ENCODE data around the gene CCDC172.

The CCDC172 gene

GRCh38 chr10:116403740-116404250 is 79.5 kb downstream of the CCDC172 start:
- Histone ChIP-seq H2AFZ (ENCODE audit: insufficient read depth, low read length, poor library complexity) (no peak overlapping the region), H2BK5ac (ENCODE audit: low read depth, low read length, poor library complexity) (no peak overlapping the region), H3K23ac (ENCODE audit: low read length) (no peak overlapping the region), H3K27me3 (ENCODE audit: insufficient read depth, low read length) (no peaks in the 10 kb centered on the region), H3K79me2 (ENCODE audit: control insufficient read depth, insufficient read depth, low read length, poor library complexity) (no peaks in the 10 kb centered on the region), H3K9me3 (ENCODE audit: insufficient read depth, low read depth, low read length) (no peaks in the 10 kb centered on the region), H4K8ac (ENCODE audit: low read depth, low read length) (no peak overlapping the region), H3K4me3 (ENCODE audit: low read depth, low read length) (no peak overlapping the region), H3K9ac (ENCODE audit: low read length) (no peak overlapping the region), H2AK5ac (ENCODE audit: low read length) (no peak overlapping the region), H2BK12ac (ENCODE audit: low read length) (no peak overlapping the region), H3K4me1 (ENCODE audit: control insufficient read depth in 1 of 2, insufficient read depth in 2 of 2, low read length in 2 of 2) (no peaks in the 10 kb centered on the region), H3K79me1 (ENCODE audit: low read length) (no peaks in the 10 kb centered on the region), H3K14ac (ENCODE audit: low read length) (no peak overlapping the region), H3K18ac (ENCODE audit: low read length) (no peak overlapping the region), H3K4ac (ENCODE audit: low read depth, low read length) (no peak overlapping the region), H3K36me3 (ENCODE audit: control insufficient read depth in 1 of 2, insufficient read depth in 2 of 2, low read length in 2 of 2) (no peaks in the 10 kb centered on the region), H3K27ac (ENCODE audit: low read depth, low read length) (no peak overlapping the region), H4K91ac (ENCODE audit: low read depth, low read length) (no peak overlapping the region), H4K12ac (ENCODE audit: low read depth, low read length) (no peak overlapping the region), H3K4me2 (ENCODE audit: low read length) (no peak overlapping the region), H2BK120ac (ENCODE audit: insufficient read depth, low read length, poor library complexity) (no peak overlapping the region)
- DNase-seq = no peak
- WGBS (ENCODE audit: extremely low coverage, insufficient coverage, insufficient read length) = no CpG with 5 or more reads among the region's 6 CpGs

- Histone ChIP-seq H3K36me3 (ENCODE audit: control insufficient read depth in 1 of 2, insufficient read depth in 2 of 2, low read length in 2 of 2) (no peaks in the 10 kb centered on the region), H3K27ac (ENCODE audit: low read depth, low read length) (no peak overlapping the region), H3K79me2 (ENCODE audit: control insufficient read depth, insufficient read depth, low read length, poor library complexity) (no peaks in the 10 kb centered on the region), H2BK5ac (ENCODE audit: low read depth, low read length, poor library complexity) (no peak overlapping the region), H2AK5ac (ENCODE audit: low read length) (no peak overlapping the region), H2AFZ (ENCODE audit: insufficient read depth, low read length, poor library complexity) (no peak overlapping the region), H2BK12ac (ENCODE audit: low read length) (no peak overlapping the region), H3K4ac (ENCODE audit: low read depth, low read length) (no peak overlapping the region), H3K4me1 (ENCODE audit: control insufficient read depth in 1 of 2, insufficient read depth in 2 of 2, low read length in 2 of 2) (no peaks in the 10 kb centered on the region), H4K12ac (ENCODE audit: low read depth, low read length) (no peak overlapping the region), H3K4me3 (ENCODE audit: low read depth, low read length) (no peak overlapping the region), H3K4me2 (ENCODE audit: low read length) (no peak overlapping the region), H3K9ac (ENCODE audit: low read length) (no peak overlapping the region), H3K79me1 (ENCODE audit: low read length) (no peaks in the 10 kb centered on the region), H3K27me3 (ENCODE audit: insufficient read depth, low read length) (no peaks in the 10 kb centered on the region), H3K9me3 (ENCODE audit: insufficient read depth, low read depth, low read length) (no peaks in the 10 kb centered on the region), H3K23ac (ENCODE audit: low read length) (no peak overlapping the region), H3K18ac (ENCODE audit: low read length) (no peak overlapping the region), H4K91ac (ENCODE audit: low read depth, low read length) (no peak overlapping the region), H2BK120ac (ENCODE audit: insufficient read depth, low read length, poor library complexity) (no peak overlapping the region), H3K14ac (ENCODE audit: low read length) (no peak overlapping the region), H4K8ac (ENCODE audit: low read depth, low read length) (no peak overlapping the region)
- no peak for DNase-seq
- no CpG with 5 or more reads among the region's 7 CpGs for WGBS (ENCODE audit: extremely low coverage, insufficient coverage, insufficient read length)
Measured at GRCh38 chr10:116408719-116409118, 84.5 kb downstream of the CCDC172 start.

- no CpG with 5 or more reads among the region's 5 CpGs for WGBS (ENCODE audit: extremely low coverage, insufficient coverage, insufficient read length)
- H4K12ac ChIP-seq (ENCODE audit: low read depth, low read length) = no peak overlapping the region
- no peaks in the 10 kb centered on the region for H3K9me3 ChIP-seq (ENCODE audit: insufficient read depth, low read depth, low read length)
- H4K8ac ChIP-seq (ENCODE audit: low read depth, low read length) = no peak overlapping the region
- H2BK12ac ChIP-seq (ENCODE audit: low read length) = no peak overlapping the region
- no peak overlapping the region for H2AK5ac ChIP-seq (ENCODE audit: low read length)
- H2AFZ ChIP-seq (ENCODE audit: insufficient read depth, low read length, poor library complexity) = no peak overlapping the region
- H3K23ac ChIP-seq (ENCODE audit: low read length) = no peak overlapping the region
- no peaks in the 10 kb centered on the region for H3K79me1 ChIP-seq (ENCODE audit: low read length)
- no peak overlapping the region for H4K91ac ChIP-seq (ENCODE audit: low read depth, low read length)
- no peaks in the 10 kb centered on the region for H3K4me1 ChIP-seq (ENCODE audit: control insufficient read depth in 1 of 2, insufficient read depth in 2 of 2, low read length in 2 of 2)
- DNase-seq = no peak
- no peak overlapping the region for H3K9ac ChIP-seq (ENCODE audit: low read length)
- H2BK120ac ChIP-seq (ENCODE audit: insufficient read depth, low read length, poor library complexity) = no peak overlapping the region
- no peaks in the 10 kb centered on the region for H3K27me3 ChIP-seq (ENCODE audit: insufficient read depth, low read length)
- H3K4me3 ChIP-seq (ENCODE audit: low read depth, low read length) = no peak overlapping the region
- no peak overlapping the region for H3K27ac ChIP-seq (ENCODE audit: low read depth, low read length)
- H3K4ac ChIP-seq (ENCODE audit: low read depth, low read length) = no peak overlapping the region
- no peaks in the 10 kb centered on the region for H3K79me2 ChIP-seq (ENCODE audit: control insufficient read depth, insufficient read depth, low read length, poor library complexity)
- no peak overlapping the region for H2BK5ac ChIP-seq (ENCODE audit: low read depth, low read length, poor library complexity)
- H3K4me2 ChIP-seq (ENCODE audit: low read length) = no peak overlapping the region
- H3K36me3 ChIP-seq (ENCODE audit: control insufficient read depth in 1 of 2, insufficient read depth in 2 of 2, low read length in 2 of 2) = no peaks in the 10 kb centered on the region
- H3K14ac ChIP-seq (ENCODE audit: low read length) = no peak overlapping the region
- no peak overlapping the region for H3K18ac ChIP-seq (ENCODE audit: low read length)
Measured at GRCh38 chr10:116410351-116410750, 86.1 kb downstream of the CCDC172 start.

- Histone ChIP-seq H3K14ac (ENCODE audit: low read length) (no peak overlapping the region), H3K27ac (ENCODE audit: low read depth, low read length) (no peak overlapping the region), H2AK5ac (ENCODE audit: low read length) (no peak overlapping the region), H3K4me2 (ENCODE audit: low read length) (no peak overlapping the region), H2BK5ac (ENCODE audit: low read depth, low read length, poor library complexity) (no peak overlapping the region), H3K9ac (ENCODE audit: low read length) (no peak overlapping the region), H3K9me3 (ENCODE audit: insufficient read depth, low read depth, low read length) (no peaks in the 10 kb centered on the region), H2BK120ac (ENCODE audit: insufficient read depth, low read length, poor library complexity) (no peak overlapping the region), H4K91ac (ENCODE audit: low read depth, low read length) (no peak overlapping the region), H3K4ac (ENCODE audit: low read depth, low read length) (no peak overlapping the region), H3K23ac (ENCODE audit: low read length) (no peak overlapping the region), H3K4me1 (ENCODE audit: control insufficient read depth in 1 of 2, insufficient read depth in 2 of 2, low read length in 2 of 2) (no peaks in the 10 kb centered on the region), H3K27me3 (ENCODE audit: insufficient read depth, low read length) (no peaks in the 10 kb centered on the region), H3K18ac (ENCODE audit: low read length) (no peak overlapping the region), H2BK12ac (ENCODE audit: low read length) (no peak overlapping the region), H4K8ac (ENCODE audit: low read depth, low read length) (no peak overlapping the region), H3K36me3 (ENCODE audit: control insufficient read depth in 1 of 2, insufficient read depth in 2 of 2, low read length in 2 of 2) (no peaks in the 10 kb centered on the region), H3K79me1 (ENCODE audit: low read length) (no peaks in the 10 kb centered on the region), H2AFZ (ENCODE audit: insufficient read depth, low read length, poor library complexity) (no peak overlapping the region), H3K79me2 (ENCODE audit: control insufficient read depth, insufficient read depth, low read length, poor library complexity) (no peaks in the 10 kb centered on the region), H4K12ac (ENCODE audit: low read depth, low read length) (no peak overlapping the region), H3K4me3 (ENCODE audit: low read depth, low read length) (no peak overlapping the region)
- DNase-seq = no peak
- WGBS (ENCODE audit: extremely low coverage, insufficient coverage, insufficient read length) = no CpG with 5 or more reads among the region's 2 CpGs
Measured at GRCh38 chr10:116417821-116418220, 93.6 kb downstream of the CCDC172 start.
